K562 (cell line): ENCODE results near the gene PLXNA2. TPM values are rescaled to one million over a fixed set of nuclear protein-coding genes. Genes with fewer than 3 reads are reported as not detected.

Source experiments
- ATAC-seq: fragments of 200-7000 bp; cut with Tn5 transposase; 3 replicates; pipeline ENCODE4 v1.9.1; 2020; ENCODE audit warnings: moderate library complexity
- BruUV-seq: library from RNA; stranded (reverse); fragments of 400-500 nt; replicated peaks from 2 replicates; lab custom pipeline; 2021; lab: Mats Ljungman, UMichigan
- CTCF ChIA-PET: fragments of 300-600 bp; formaldehyde crosslinking; extraction: SDS; loops from one replicate; lab custom pipeline; 2021; ENCODE audit warnings: low intra/inter-chr PET ratio; lab: Yijun Ruan, JAX
- POLR2A ChIA-PET: fragments of 300-600, 350-650 bp; sonication (Branson Sonifier 250); formaldehyde crosslinking; extraction: SDS; loops from one replicate; lab custom pipeline; 2021; ENCODE audit warnings: antibody characterized with exemption, inconsistent platforms; lab: Yijun Ruan, JAX
- DNase-seq, 4 experiments: peaks; one replicate each; pipeline versions ENCODE4 v3.0.0 to v3.0.0-alpha.2; 2011 to 2018; ENCODE audit warnings: low spot score in 3 of 4, mixed read lengths in 3 of 4; ENCODE audit errors: extremely low read depth in 1 of 4
- FAIRE-seq: peaks from 2 replicates; lab custom pipeline; 2011; peaks lifted over from hg19 to GRCh38; lab: Jason Lieb, UNC
- H2AFZ ChIP-seq: 2 replicates; pipeline ENCODE4 v1.6.0; 2011; ENCODE audit warnings: low read depth, low read length, control low read depth, inconsistent platforms
- H3K27ac ChIP-seq: fragments of 200-600 bp; 3 replicates; pipeline ENCODE4 v1.8.0; 2011; ENCODE audit warnings: low read depth, mild to moderate bottlenecking, control low read depth, inconsistent platforms, low read length, moderate library complexity, mixed read lengths; ENCODE audit errors: extremely low read depth
- H3K27me3 ChIP-seq, 2 experiments: fragments of 300-600 bp in 1 of 2; 2 replicates in 1 of 2; 3 replicates in 1 of 2; pipeline versions ENCODE4 v1.6.0 to v1.8.0; 2011; ENCODE audit warnings: inconsistent platforms in 2 of 2, low read length in 2 of 2, mild to moderate bottlenecking in 1 of 2, mixed read lengths in 1 of 2, moderate library complexity in 1 of 2; ENCODE audit not compliant: control insufficient read depth in 2 of 2, insufficient read depth in 2 of 2
- H3K36me3 ChIP-seq: fragments of 300-600 bp; 3 replicates; pipeline ENCODE4 v1.8.0; 2011; ENCODE audit warnings: mild to moderate bottlenecking, low read length, inconsistent platforms; ENCODE audit not compliant: control insufficient read depth, insufficient read depth
- H3K4me1 ChIP-seq, 2 experiments: fragments of 200-600 bp in 1 of 2; replicated peaks in 1 of 2; 2 replicates in 1 of 2; 3 replicates in 1 of 2; pipeline versions ENCODE4 v1.5.1 to v1.8.0; 2011; ENCODE audit warnings: inconsistent platforms in 2 of 2, low read length in 2 of 2, mild to moderate bottlenecking in 1 of 2, mixed read lengths in 1 of 2, moderate library complexity in 1 of 2; ENCODE audit not compliant: control insufficient read depth in 2 of 2, insufficient read depth in 2 of 2
- H3K4me2 ChIP-seq: 2 replicates; pipeline ENCODE4 v1.6.1; 2011; ENCODE audit warnings: low read length, control low read depth, inconsistent platforms, mixed read lengths; ENCODE audit not compliant: insufficient read depth
- H3K4me3 ChIP-seq: fragments of 200-600 bp; sonication (generic), shearing (Covaris generic); 2 replicates; pipeline ENCODE4 v1.5.1; 2016; ENCODE audit warnings: control low read depth, inconsistent platforms
- H3K79me2 ChIP-seq: fragments of 200-600 bp; 3 replicates; pipeline ENCODE4 v1.8.0; 2011; ENCODE audit warnings: low read length, inconsistent platforms; ENCODE audit not compliant: control insufficient read depth, insufficient read depth
- H3K9ac ChIP-seq, 2 experiments: 2 replicates each; pipeline versions ENCODE4 v1.6.0 to v1.6.1; 2011; ENCODE audit warnings: low read depth in 2 of 2, low read length in 2 of 2, control low read depth in 1 of 2, inconsistent platforms in 1 of 2, mild to moderate bottlenecking in 1 of 2, mixed read lengths in 1 of 2; ENCODE audit not compliant: insufficient read depth in 1 of 2
- H3K9me1 ChIP-seq: one replicate; pipeline ENCODE4 v1.6.0; 2011; ENCODE audit warnings: inconsistent platforms, mild to moderate bottlenecking, low read length, moderate library complexity; ENCODE audit not compliant: control insufficient read depth, insufficient read depth
- H3K9me3 ChIP-seq: replicated peaks from 2 replicates; pipeline ENCODE4 v1.5.1; 2011; ENCODE audit warnings: low read depth, low read length, inconsistent platforms; ENCODE audit not compliant: control insufficient read depth, insufficient read depth
- H4K20me1 ChIP-seq: replicated peaks from 2 replicates; pipeline ENCODE4 v1.6.1; 2011; ENCODE audit warnings: low read length, inconsistent platforms, mixed read lengths; ENCODE audit not compliant: control insufficient read depth, insufficient read depth
- CBX8 ChIP-seq: fragments of 200-600 bp; sonication (generic); IDR thresholded peaks from 2 replicates; pipeline ENCODE4 v1.6.1; 2012; ENCODE audit warnings: borderline replicate concordance, mixed run types, low read depth, mild to moderate bottlenecking, moderate library complexity, mixed read lengths, low read length, control low read depth, inconsistent platforms; ENCODE audit not compliant: poor library complexity, severe bottlenecking; ENCODE audit errors: extremely low read depth
- CC2D1A ChIP-seq: fragments of 450-650 bp; IDR thresholded peaks from 2 replicates; pipeline ENCODE4 v1.6.1; 2017; ENCODE audit warnings: mild to moderate bottlenecking
- HDAC6 ChIP-seq: IDR thresholded peaks from 2 replicates; pipeline ENCODE4 v1.6.1; 2012; ENCODE audit warnings: low read depth, mild to moderate bottlenecking, control low read depth, inconsistent platforms, low read length, moderate library complexity
- PHF8 ChIP-seq: fragments of 200-600 bp; sonication (generic); IDR thresholded peaks from 2 replicates; pipeline ENCODE4 v1.6.1; 2012; ENCODE audit warnings: mixed run types, mild to moderate bottlenecking, inconsistent platforms, low read length, moderate library complexity, borderline replicate concordance
- SIN3A ChIP-seq, 2 experiments: fragments of 150-350 bp in 1 of 2; IDR thresholded peaks; 2 replicates each; pipeline ENCODE4 v1.6.1; 2011 to 2016; ENCODE audit warnings: borderline replicate concordance in 2 of 2, low read depth in 2 of 2, low read length in 2 of 2, mild to moderate bottlenecking in 2 of 2, moderate library complexity in 2 of 2; ENCODE audit not compliant: control insufficient read depth in 1 of 2
- SMAD1 ChIP-seq: fragments of 150-350 bp; IDR thresholded peaks from 2 replicates; pipeline ENCODE4 v1.6.1; 2014; ENCODE audit warnings: low read length, low read depth; ENCODE audit not compliant: partially characterized antibody
- ZFPM2 ChIP-seq: fragments of 250-450 bp; sonication (Bioruptor Pico); IDR thresholded peaks from 2 replicates; pipeline ENCODE4 v1.5.1; 2022; ENCODE audit warnings: mild to moderate bottlenecking
- ZNF282 ChIP-seq: sonication (generic); formaldehyde crosslinking; IDR thresholded peaks from 2 replicates; pipeline ENCODE4 v1.8.1; 2023; ENCODE audit warnings: missing genetic modification reagents
- ZNF436 ChIP-seq: fragments of 250-450, 450-650 bp; sonication (Bioruptor Pico); formaldehyde crosslinking; IDR thresholded peaks from 2 replicates; pipeline ENCODE4 v1.7.0; 2020; ENCODE audit warnings: mild to moderate bottlenecking
- WGBS: fragments of 100-300 bp; shearing (Covaris generic); methylation state at CpG from one replicate; pipeline ENCODE4 v1.1.6; 2016; ENCODE audit warnings: low coverage, mixed read lengths; ENCODE audit not compliant: insufficient coverage; ENCODE audit errors: missing lambda C conversion rate; 5-methylcytosine and 5-hydroxymethylcytosine counted together
- in situ Hi-C: fragments of 300-500 bp; cut with MboI; formaldehyde crosslinking; loops from 4 replicates; pipeline ENCODE4 v1.15.0; 2018; ENCODE audit warnings: inconsistent platforms, mixed read lengths
- intact Hi-C: fragments of 100-400 bp; cut with micrococcal nuclease; formaldehyde crosslinking; loops from 2 replicates; pipeline ENCODE4 v1.14.2; 2022
- polyA plus RNA-seq, 8 experiments: library from polyadenylated mRNA; depleted of rRNA in 4 of 8; stranded (reverse) in 5 of 8; unstranded in 3 of 8; fragments of >200 nt; fragmentation: Nextera tagmentation in 2 of 8; fragmentation: Illumina TruSeq in 1 of 8; extraction: Ambion mirVana in 2 of 8; extraction: Trizol in 1 of 8; gene quantifications; 2 replicates each; pipeline versions ENCODE4 v1.2.1 to v1.2.3, GENCODE V29; 2011 to 2014; ENCODE audit warnings: inconsistent platforms in 1 of 8, missing spikeins in 1 of 8
- total RNA-seq, 7 experiments: library from RNA; depleted of rRNA in 6 of 7; stranded (reverse); fragments of >200 nt in 6 of 7; fragmentation: Illumina TruSeq in 2 of 7; extraction: Trizol in 2 of 7; gene quantifications; 2 replicates each; pipeline versions ENCODE4 v1.2.1 to v1.2.3, GENCODE V29; 2011 to 2021; ENCODE audit warnings: low replicate concordance in 1 of 7
- TF ChIP-seq, protein P1 (sequence below): fragments of 200-800 bp; sonication (Bioruptor generic); IDR thresholded peaks from 2 replicates; pipeline ENCODE4 v1.6.1; 2016; ENCODE audit warnings: missing genetic modification characterization, missing compliant biosample characterization
- TF ChIP-seq, protein P2 (sequence below): fragments of 250-450 bp; sonication (Bioruptor Pico); IDR thresholded peaks from 2 replicates; pipeline ENCODE4 v1.9.0; 2021; ENCODE audit warnings: mild to moderate bottlenecking, inconsistent platforms
- TF ChIP-seq, protein P3 (sequence below): conservative IDR thresholded peaks from 2 replicates; pipeline ENCODE4 v1.6.1; 2011; ENCODE audit warnings: low read depth, mild to moderate bottlenecking, low read length; ENCODE audit not compliant: control insufficient read depth

PLXNA2 gene
- total and polyA plus RNA-seq, 9 of the 15 experiments (the other 6 are each of a cell fraction or from before 2014, with no cell fraction given), result 0.01 to 1.3 (median 0.32) TPM

DNA sequence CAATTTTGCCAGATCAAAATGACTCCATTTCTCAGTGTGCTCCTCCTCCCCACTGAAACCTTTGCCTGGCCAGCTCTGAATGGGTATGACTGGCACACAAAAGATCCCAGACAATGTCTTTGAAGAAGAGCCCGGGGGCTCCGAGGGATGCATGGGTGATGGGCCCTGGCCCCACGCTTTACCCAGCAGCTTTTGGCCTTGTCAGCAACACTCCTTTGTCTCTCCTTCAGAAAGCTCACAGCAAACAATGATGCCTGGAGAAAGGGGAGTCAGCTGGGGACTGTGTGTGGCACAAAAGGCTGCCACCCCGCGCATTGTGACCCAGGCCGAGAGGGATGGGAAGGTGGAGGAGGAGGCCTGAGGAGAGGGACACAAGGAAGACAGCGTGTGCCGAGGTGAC is 45.9 kb downstream of the PLXNA2 start (continued):
- TF ChIP-seq HDAC6, result no peak
- TF ChIP-seq ZFPM2 (CRISPR knock-in tag), result no peak
- TF ChIP-seq ZNF282, result no peak
- TF ChIP-seq, all 486 proteins: peak for 0

DNA sequence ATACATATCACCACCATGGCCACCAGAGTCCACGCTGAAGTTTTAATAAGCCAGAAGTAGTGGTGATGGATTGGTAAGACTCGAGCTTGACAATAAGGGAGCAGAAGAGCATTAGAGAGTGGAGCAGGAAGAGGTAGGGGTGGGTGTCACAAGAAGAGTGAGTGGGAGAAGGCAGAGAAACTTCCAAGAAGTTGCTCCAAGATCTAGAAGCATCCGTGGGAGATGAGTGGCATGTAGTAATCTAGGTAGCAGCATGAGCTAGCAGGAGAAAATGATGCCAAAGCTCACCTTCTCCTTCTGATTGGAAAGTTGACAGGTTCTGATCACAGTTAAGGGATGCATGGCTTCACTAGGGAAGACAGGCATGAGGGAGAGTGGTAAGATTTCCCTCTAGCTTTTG is 49.2 kb downstream of the PLXNA2 start:
- no peak overlapping the region for H2AFZ ChIP-seq
- ChIA-PET POLR2A (interaction anchor here (0.6 to 2.1 kb wide), 6 partner anchors 10 to 1701 kb away, joined by 3 to 10 read pairs (median 4); no protein-coding TSS in a partner anchor), CTCF (no interaction called here)
- H3K9me3 ChIP-seq, result no peaks in the 10 kb centered on the region
- no peaks in the 10 kb centered on the region for H3K9me1 ChIP-seq
- BruUV-seq, result no TSS peak
- peaks cover 3 to 9% of the 10 kb centered on the region in 2 experiments; a peak in 2 of 5 replicates for H3K27me3 ChIP-seq
- H3K4me2 ChIP-seq, result no peak overlapping the region
- H3K36me3 ChIP-seq, result no peaks in the 10 kb centered on the region
- no peaks in the 10 kb centered on the region; a peak in 1 of 5 replicates for H3K4me1 ChIP-seq
- no peaks in the 10 kb centered on the region for H4K20me1 ChIP-seq
- no peak overlapping the region for H3K9ac ChIP-seq
- no peak overlapping the region for H3K27ac ChIP-seq
- intact Hi-C loops (no loop called here), in situ Hi-C loops (no loop called here)
- H3K4me3 ChIP-seq, result no peak overlapping the region
- WGBS, result 4% methylated on average over 3 of the region's 3 CpGs
- ATAC-seq, result no peak
- no peak for DNase-seq
- H3K79me2 ChIP-seq, result no peaks in the 10 kb centered on the region
- no peak for FAIRE-seq
- TF ChIP-seq SIN3A (IDR thresholded peaks at IDR 0.05; ENCODE audit: borderline replicate concordance in 2 of 2, control insufficient read depth in 1 of 2, low read depth in 2 of 2, low read length in 2 of 2) (no peak), CBX8 (no peak), ZNF436 (no peak), CC2D1A (no peak), PHF8 (no peak), SMAD1 (no peak)
- TF ChIP-seq, protein P1, sequence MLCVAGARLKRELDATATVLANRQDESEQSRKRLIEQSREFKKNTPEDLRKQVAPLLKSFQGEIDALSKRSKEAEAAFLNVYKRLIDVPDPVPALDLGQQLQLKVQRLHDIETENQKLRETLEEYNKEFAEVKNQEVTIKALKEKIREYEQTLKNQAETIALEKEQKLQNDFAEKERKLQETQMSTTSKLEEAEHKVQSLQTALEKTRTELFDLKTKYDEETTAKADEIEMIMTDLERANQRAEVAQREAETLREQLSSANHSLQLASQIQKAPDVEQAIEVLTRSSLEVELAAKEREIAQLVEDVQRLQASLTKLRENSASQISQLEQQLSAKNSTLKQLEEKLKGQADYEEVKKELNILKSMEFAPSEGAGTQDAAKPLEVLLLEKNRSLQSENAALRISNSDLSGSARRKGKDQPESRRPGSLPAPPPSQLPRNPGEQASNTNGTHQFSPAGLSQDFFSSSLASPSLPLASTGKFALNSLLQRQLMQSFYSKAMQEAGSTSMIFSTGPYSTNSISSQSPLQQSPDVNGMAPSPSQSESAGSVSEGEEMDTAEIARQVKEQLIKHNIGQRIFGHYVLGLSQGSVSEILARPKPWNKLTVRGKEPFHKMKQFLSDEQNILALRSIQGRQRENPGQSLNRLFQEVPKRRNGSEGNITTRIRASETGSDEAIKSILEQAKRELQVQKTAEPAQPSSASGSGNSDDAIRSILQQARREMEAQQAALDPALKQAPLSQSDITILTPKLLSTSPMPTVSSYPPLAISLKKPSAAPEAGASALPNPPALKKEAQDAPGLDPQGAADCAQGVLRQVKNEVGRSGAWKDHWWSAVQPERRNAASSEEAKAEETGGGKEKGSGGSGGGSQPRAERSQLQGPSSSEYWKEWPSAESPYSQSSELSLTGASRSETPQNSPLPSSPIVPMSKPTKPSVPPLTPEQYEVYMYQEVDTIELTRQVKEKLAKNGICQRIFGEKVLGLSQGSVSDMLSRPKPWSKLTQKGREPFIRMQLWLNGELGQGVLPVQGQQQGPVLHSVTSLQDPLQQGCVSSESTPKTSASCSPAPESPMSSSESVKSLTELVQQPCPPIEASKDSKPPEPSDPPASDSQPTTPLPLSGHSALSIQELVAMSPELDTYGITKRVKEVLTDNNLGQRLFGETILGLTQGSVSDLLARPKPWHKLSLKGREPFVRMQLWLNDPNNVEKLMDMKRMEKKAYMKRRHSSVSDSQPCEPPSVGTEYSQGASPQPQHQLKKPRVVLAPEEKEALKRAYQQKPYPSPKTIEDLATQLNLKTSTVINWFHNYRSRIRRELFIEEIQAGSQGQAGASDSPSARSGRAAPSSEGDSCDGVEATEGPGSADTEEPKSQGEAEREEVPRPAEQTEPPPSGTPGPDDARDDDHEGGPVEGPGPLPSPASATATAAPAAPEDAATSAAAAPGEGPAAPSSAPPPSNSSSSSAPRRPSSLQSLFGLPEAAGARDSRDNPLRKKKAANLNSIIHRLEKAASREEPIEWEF (CRISPR knock-in tag), result no peak
- TF ChIP-seq, protein P2, sequence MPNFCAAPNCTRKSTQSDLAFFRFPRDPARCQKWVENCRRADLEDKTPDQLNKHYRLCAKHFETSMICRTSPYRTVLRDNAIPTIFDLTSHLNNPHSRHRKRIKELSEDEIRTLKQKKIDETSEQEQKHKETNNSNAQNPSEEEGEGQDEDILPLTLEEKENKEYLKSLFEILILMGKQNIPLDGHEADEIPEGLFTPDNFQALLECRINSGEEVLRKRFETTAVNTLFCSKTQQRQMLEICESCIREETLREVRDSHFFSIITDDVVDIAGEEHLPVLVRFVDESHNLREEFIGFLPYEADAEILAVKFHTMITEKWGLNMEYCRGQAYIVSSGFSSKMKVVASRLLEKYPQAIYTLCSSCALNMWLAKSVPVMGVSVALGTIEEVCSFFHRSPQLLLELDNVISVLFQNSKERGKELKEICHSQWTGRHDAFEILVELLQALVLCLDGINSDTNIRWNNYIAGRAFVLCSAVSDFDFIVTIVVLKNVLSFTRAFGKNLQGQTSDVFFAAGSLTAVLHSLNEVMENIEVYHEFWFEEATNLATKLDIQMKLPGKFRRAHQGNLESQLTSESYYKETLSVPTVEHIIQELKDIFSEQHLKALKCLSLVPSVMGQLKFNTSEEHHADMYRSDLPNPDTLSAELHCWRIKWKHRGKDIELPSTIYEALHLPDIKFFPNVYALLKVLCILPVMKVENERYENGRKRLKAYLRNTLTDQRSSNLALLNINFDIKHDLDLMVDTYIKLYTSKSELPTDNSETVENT (CRISPR knock-in tag), result no peak
- TF ChIP-seq, protein P3, sequence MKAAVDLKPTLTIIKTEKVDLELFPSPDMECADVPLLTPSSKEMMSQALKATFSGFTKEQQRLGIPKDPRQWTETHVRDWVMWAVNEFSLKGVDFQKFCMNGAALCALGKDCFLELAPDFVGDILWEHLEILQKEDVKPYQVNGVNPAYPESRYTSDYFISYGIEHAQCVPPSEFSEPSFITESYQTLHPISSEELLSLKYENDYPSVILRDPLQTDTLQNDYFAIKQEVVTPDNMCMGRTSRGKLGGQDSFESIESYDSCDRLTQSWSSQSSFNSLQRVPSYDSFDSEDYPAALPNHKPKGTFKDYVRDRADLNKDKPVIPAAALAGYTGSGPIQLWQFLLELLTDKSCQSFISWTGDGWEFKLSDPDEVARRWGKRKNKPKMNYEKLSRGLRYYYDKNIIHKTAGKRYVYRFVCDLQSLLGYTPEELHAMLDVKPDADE, result no peak
